ENCODE data around the gene CACNG5.

CACNG5 gene

GRCh38 chr17:66826856-66827255, 8.1 kb upstream of the CACNG5 start:
- no peak for DNase-seq

- DNase-seq: no peak
Observed at GRCh38 chr17:66829386-66829864, 5.5 kb upstream of the CACNG5 start.

DNA sequence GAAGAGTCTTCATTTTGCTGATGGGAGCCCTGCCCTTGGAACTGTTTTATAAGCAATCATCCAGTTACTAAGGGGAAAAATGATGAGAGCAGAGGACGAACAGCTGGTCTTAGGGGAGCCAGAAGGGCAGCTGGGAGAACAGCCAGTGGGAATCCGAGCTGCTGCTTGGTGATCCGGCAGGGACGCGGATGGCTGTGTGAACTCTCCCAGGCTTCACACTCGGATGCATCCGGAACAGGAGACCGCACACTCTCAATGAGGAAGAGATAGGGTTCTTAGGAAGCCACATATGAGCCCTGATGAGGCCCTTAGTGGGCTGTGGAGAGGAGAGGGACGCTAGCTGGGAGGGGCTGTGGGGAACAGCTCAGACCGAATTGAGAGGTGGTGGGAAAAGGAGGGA, 5.0 kb upstream of the CACNG5 start:
- DNase-seq: no peak

DNA sequence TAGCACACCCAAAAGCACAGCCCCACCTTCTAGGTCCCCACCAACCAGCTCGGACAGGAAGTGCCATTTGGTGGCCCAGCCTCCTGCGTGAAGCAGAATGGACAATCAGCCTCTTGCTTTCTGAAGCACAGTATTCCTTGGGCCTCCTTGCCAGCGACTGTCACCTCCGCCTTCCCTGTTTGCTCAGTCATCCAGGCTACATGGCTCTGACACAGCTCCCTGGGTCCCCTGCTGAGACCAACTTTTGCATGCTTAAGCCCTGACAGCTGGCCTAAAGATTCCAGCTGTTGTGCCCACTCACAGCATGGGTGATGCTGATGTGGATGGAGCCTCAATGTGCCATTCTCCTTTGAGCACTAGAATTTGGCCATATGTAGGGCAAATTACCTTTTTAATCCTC, 4.5 kb upstream of the CACNG5 start:
- DNase-seq: no peak

GRCh38 chr17:66831383-66832210, 3.3 kb upstream of the CACNG5 start:
- no peak for DNase-seq

GRCh38 chr17:66833201-66833600, 1.7 kb upstream of the CACNG5 start:
- DNase-seq: no peak

- DNase-seq: no peak
Observed at GRCh38 chr17:66834426-66834918, 445 bp upstream of the CACNG5 start.

- DNase-seq: no peak
Observed at GRCh38 chr17:66835476-66835875, 559 bp downstream of the CACNG5 start.

DNA sequence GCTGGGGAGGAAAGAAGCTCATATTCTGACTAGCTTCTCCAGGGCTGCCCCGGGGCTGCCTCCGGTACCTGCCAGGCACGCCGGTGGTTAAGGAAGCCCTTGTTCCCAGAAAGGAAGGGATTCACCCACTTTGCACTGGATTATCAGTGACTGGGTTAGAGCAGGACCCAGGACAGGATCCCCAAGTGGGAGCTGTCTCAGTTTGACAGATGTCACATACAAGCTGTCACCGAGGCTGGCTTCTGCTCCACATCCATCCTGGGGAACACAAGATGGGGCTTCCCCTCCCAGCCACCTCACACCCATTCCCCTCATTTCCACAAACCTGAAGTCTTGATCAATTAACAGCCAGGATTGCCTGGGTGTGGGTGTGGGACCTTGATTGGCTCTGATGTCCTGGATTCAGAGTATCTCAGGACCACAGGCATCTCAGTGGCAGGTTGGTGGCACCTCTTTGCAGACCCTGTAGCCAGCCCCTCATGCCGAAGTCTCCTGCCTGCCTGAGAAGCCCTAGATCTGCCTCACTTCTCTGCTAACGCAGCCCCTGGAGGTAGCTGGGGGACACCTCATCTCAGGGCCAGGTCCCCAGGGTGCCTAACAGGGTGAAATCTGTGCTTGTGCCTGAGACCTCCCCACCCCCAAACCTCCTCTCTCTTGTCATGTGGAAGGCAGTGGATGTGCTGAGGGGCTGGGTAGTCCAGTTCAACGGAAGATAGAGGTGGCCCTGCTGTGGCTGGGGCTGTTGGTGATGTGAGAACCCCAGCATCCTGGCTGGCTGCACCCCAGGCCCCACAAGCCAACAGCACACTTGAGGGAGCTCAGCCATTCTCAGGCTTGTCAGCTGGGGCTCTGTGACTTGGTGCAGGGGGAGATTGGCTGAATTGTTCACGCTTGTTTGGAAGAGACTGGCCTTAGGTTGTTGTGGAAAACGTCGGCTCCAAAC, 1.4 kb downstream of the CACNG5 start:
- no peak for DNase-seq

- no peak for DNase-seq
Observed at GRCh38 chr17:66837226-66837625, 2.3 kb downstream of the CACNG5 start.

GRCh38 chr17:66837885-66838665, 3.2 kb downstream of the CACNG5 start:
- DNase-seq: no peak

DNA sequence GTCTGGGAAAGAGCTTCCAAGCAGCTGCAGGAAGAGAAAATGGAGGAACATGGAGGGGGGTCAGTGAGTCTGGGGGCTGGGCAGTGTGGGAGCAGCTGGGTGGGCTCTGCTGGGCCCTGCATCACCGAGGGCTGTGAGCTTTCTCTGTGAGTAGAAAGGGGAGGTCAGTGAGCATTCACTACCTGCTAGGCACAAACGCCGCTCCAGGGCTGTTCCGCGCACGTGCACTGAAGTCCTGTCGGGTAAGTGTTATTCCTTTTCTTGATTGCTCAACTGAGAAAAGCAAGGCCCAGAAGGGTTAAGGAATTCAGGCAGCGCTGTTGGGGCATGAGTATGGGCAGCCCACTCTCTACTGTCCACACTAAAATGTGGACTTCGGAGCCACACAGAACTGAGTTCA, 4.7 kb downstream of the CACNG5 start:
- DNase-seq: no peak

GRCh38 chr17:66840061-66840460, 5.1 kb downstream of the CACNG5 start:
- no peak for DNase-seq

DNA sequence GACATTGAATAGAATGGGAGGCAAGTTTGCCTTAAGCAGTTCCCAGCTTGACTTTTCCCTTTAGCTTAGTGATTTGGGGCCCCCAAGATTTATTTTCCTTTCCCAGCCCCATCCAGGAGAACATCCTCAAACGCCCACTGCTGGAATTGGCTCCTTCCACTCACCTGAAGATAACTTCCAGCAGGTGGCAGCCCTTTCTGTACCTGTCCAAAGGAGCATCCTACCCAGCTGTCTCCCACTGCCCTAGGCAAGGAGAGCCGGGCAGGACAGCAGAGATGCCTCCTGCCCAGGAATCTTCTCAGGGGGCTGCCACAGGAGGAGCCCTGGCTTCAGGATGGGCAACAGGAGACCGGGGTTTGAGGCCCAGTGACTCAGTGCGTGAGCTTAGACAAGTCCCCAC, 6.4 kb downstream of the CACNG5 start:
- no peak for DNase-seq

DNA sequence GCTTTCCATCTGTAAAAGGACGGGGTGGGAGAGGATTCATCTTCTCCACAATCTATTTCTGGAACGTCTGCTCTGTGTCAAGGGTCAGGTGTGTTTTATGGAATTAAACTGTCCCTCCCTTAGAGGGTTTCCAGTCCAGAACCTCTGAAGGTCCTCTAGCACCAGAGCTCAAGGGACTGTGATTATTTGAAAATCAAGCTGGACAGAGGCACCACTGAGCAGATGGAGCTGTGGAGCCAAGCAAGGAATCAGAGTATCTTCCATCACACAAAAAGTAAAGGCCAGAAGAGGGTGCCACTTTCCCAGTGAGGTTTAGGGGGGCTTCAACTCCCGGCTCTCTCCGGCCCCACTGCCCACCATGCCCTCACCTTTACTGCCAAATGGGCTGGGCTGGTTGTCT, 6.8 kb downstream of the CACNG5 start:
- no peak for DNase-seq

DNA sequence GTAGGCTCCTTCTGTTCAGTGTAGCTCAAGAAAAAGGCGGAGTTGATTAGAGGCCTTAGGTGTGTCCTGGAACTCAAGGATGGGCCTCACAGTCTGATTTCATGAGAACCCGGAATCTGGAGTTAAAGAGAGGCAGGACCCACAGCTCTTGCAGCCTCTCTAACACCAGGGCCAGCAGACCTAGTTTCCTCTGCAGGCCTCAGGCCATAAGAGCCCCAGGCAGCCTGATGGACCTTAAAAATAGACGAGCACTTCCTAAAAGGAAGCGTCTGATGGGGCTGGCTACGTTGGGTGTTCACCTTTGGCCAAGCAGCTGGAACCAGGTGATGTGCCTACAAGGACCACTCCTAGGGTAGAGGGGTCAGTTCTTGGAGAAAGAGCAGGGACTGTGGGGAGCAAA, 7.6 kb downstream of the CACNG5 start:
- no peak for DNase-seq

GRCh38 chr17:66842959-66843358, 8.0 kb downstream of the CACNG5 start:
- DNase-seq: no peak

GRCh38 chr17:66843627-66844026, 8.7 kb downstream of the CACNG5 start:
- DNase-seq: no peak

DNA sequence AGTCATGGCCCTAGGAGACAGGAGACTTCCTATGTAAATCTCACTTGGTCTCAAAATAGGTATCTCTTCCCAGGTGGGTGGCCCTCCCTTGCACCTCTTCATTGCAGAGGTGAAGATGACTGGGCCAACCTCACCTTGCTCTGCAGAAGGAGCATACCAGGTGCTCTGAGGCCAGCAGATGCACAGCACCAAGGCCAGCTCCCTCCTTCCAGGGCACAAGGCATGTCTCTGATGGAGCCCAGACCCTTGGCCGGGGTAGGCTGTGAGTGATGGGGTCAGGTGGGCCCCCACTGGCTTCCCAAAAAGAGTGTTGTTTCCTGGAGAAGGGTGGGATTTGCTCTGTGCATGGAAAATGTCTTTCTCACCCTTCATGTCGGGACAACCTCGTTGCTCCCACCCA, 12.8 kb downstream of the CACNG5 start:
- DNase-seq: no peak

DNA sequence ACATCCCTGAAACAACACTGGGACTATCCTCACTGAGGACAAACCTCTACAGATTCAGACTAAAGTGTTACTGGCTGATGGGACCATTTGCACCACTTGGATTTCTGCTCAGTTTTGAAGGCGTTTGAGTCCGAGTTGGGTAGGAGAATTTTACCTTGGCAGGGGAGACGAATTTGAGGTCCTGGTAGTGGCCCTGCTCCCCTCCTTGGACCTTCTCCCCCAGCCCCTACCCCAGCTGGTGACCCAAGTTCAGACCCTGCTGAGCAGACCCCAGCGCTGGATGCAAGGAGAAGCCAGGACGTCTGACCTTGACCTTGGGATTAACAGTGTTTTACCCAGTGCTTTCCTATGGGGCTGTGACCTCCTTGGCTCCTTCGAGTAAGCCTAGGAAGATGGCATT, 13.6 kb downstream of the CACNG5 start:
- DNase-seq: no peak

GRCh38 chr17:66849032-66849655, 14.2 kb downstream of the CACNG5 start:
- no peak for DNase-seq

- no peak for DNase-seq
Observed at GRCh38 chr17:66849851-66850580, 15.1 kb downstream of the CACNG5 start.
